ENCODE measurements around the gene LRRTM2. TPM values are rescaled to one million over a fixed set of nuclear protein-coding genes. Genes with fewer than 3 reads are reported as not detected.

The LRRTM2 gene
- total RNA-seq, 4 donors from 2014 or later, result 0.06 to 0.42 (median 0.12) TPM

DNA sequence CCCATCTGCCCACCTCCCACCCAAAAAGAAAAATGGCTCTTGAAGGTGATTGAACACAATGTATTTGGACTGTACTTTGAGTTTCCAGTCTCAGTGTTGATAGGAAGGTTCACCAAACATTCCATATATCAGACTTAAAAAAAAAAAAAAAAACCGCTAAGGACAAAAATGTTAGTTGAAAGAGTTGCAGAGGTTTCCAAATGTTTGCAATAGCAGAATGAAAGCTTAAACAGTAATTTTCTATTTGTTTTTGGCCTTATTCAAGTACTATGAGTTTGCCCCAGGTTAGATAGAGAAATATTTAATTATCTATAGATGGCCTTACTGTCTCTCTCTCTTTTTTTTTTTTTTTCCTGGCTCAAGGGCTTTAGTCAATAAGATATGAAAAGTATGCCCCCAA is 6.1 kb downstream of the LRRTM2 start:
- no peak for DNase-seq (ENCODE audit: extremely low spot score)
- no peaks in the 10 kb centered on the region for H3K9me3 ChIP-seq
- TF ChIP-seq, protein P1, sequence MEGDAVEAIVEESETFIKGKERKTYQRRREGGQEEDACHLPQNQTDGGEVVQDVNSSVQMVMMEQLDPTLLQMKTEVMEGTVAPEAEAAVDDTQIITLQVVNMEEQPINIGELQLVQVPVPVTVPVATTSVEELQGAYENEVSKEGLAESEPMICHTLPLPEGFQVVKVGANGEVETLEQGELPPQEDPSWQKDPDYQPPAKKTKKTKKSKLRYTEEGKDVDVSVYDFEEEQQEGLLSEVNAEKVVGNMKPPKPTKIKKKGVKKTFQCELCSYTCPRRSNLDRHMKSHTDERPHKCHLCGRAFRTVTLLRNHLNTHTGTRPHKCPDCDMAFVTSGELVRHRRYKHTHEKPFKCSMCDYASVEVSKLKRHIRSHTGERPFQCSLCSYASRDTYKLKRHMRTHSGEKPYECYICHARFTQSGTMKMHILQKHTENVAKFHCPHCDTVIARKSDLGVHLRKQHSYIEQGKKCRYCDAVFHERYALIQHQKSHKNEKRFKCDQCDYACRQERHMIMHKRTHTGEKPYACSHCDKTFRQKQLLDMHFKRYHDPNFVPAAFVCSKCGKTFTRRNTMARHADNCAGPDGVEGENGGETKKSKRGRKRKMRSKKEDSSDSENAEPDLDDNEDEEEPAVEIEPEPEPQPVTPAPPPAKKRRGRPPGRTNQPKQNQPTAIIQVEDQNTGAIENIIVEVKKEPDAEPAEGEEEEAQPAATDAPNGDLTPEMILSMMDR (IDR thresholded peaks at IDR 0.05), result no peak
- TF ChIP-seq EP300 (IDR thresholded peaks at IDR 0.05) (no peak), POLR2AphosphoS5 (IDR thresholded peaks at IDR 0.05) (no peak), POLR2A (IDR thresholded peaks at IDR 0.05; ENCODE audit: low read depth) (no peak)
- no peak overlapping the region for H3K4me3 ChIP-seq
- no peaks in the 10 kb centered on the region for H3K36me3 ChIP-seq
- no peaks in the 10 kb centered on the region for H3K27me3 ChIP-seq
- H3K4me1 ChIP-seq, result peaks cover 46 to 67% (median 60%) of the 10 kb centered on the region in 4 donors
- intact Hi-C loops (cut with DNase I), result no loop called here
- no peak overlapping the region for H3K27ac ChIP-seq (replicated peaks in 1 of 4)
- WGBS, result 83% methylated on average over 1 of the region's 1 CpG

DNA sequence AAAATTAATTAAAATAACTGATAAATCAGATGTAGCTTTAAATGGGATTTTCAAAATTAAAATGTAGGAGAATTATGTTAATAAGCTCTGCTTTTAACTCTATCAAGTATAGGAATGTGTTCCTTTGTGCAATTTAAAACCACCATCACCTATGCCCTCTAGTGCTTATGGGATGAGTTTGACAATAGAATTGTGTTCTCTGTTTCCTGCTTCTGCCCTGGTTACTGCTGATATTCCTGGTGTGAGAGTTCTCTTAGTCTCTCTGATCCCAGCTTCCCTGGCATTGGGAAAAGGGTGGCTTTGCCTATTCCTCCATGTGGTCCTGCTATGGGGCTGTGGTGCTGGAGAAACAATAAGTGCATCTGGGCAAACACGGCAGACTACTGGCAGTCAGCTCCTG is 8.1 kb downstream of the LRRTM2 start:
- Histone ChIP-seq H3K27me3 (no peaks in the 10 kb centered on the region), H3K36me3 (peaks cover 0 to 12% (median 9%) of the 10 kb centered on the region in 4 donors), H3K4me1 (peaks cover 31 to 48% (median 44%) of the 10 kb centered on the region in 4 donors), H3K9me3 (peaks cover 5 to 11% (median 8%) of the 10 kb centered on the region in 4 donors), H3K4me3 (no peak overlapping the region), H3K27ac (replicated peaks in 1 of 4) (no peak overlapping the region)
- 100% methylated on average over 1 of the region's 1 CpG for WGBS
- no peak for DNase-seq (ENCODE audit: extremely low spot score)
- TF ChIP-seq EP300 (IDR thresholded peaks at IDR 0.05), result no peak
- TF ChIP-seq POLR2AphosphoS5 (IDR thresholded peaks at IDR 0.05), result no peak
- no peak for TF ChIP-seq POLR2A (IDR thresholded peaks at IDR 0.05; ENCODE audit: low read depth)
- TF ChIP-seq, protein P1 (IDR thresholded peaks at IDR 0.05), result no peak
- intact Hi-C loops (cut with DNase I), result no loop called here

DNA sequence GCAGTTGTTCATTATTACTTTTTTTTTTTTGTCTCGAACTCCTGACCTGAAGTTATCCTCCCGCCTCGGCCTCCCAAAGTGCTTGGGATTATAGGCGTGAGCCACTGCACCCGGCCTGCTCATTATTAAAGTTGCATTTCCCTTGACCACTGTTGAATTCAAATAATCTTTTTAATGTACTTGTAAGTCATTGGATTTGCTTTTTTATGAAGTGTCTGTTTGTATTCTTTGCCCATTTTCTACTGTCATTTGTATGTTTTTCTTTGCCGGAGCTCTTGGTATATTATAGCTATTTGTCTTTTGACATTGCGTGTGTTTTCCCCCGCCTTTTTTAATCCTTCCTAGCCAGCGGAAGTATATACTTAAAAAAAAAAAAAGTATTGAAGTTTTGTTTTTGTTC is 22.0 kb downstream of the LRRTM2 start:
- H3K4me1 ChIP-seq, result peaks cover 28 to 62% (median 48%) of the 10 kb centered on the region in 4 donors
- intact Hi-C loops (cut with DNase I), result no loop called here
- 72% methylated on average over 9 of the region's 9 CpGs for WGBS
- TF ChIP-seq POLR2AphosphoS5 (IDR thresholded peaks at IDR 0.05), result no peak
- TF ChIP-seq, protein P1 (IDR thresholded peaks at IDR 0.05), result no peak
- TF ChIP-seq POLR2A (IDR thresholded peaks at IDR 0.05; ENCODE audit: low read depth), result no peak
- no peak for TF ChIP-seq EP300 (IDR thresholded peaks at IDR 0.05)
- H3K27me3 ChIP-seq, result no peaks in the 10 kb centered on the region
- no peak overlapping the region for H3K27ac ChIP-seq (replicated peaks in 1 of 4)
- DNase-seq (ENCODE audit: extremely low spot score), result no peak
- no peaks in the 10 kb centered on the region for H3K36me3 ChIP-seq
- H3K4me3 ChIP-seq, result no peak overlapping the region
- H3K9me3 ChIP-seq, result no peaks in the 10 kb centered on the region

DNA sequence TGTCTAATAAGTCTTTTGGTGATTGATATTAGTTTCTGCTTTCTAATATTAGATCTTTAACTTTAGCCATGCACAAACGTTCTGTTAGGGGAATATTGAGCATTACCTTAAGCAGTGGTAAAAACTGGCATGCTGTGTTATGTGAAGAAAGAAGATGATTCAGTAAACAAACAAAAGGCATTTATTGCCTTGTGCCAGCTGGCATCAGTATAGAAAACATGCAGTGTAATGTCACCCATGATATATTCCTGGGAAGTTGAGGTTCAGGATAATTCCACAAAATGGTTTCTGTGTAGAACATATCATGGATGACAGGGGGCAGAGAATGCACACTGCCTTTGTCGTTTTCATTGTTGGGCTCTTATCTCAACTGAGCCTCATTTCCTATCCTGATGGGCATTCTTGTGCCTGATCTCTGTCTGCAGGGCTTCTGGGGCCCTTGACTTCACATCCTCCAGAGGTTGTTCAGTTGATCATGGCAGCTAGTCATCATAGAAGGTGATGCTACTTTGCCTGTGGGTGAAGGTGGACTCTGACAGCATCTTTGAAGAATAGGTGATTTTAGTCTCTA is 24.2 kb downstream of the LRRTM2 start:
- Histone ChIP-seq H3K4me1 (peaks cover 32 to 74% (median 49%) of the 10 kb centered on the region in 4 donors), H3K27me3 (no peaks in the 10 kb centered on the region), H3K9me3 (no peaks in the 10 kb centered on the region), H3K4me3 (no peak overlapping the region), H3K36me3 (no peaks in the 10 kb centered on the region), H3K27ac (replicated peaks in 1 of 4) (no peak overlapping the region)
- 51% methylated on average over 2 of the region's 2 CpGs for WGBS
- DNase-seq (ENCODE audit: extremely low spot score), result no peak
- TF ChIP-seq POLR2A (IDR thresholded peaks at IDR 0.05; ENCODE audit: low read depth) (no peak), POLR2AphosphoS5 (IDR thresholded peaks at IDR 0.05) (no peak), EP300 (IDR thresholded peaks at IDR 0.05) (no peak)
- TF ChIP-seq, protein P1 (IDR thresholded peaks at IDR 0.05), result no peak
- intact Hi-C loops (cut with DNase I), result no loop called here

DNA sequence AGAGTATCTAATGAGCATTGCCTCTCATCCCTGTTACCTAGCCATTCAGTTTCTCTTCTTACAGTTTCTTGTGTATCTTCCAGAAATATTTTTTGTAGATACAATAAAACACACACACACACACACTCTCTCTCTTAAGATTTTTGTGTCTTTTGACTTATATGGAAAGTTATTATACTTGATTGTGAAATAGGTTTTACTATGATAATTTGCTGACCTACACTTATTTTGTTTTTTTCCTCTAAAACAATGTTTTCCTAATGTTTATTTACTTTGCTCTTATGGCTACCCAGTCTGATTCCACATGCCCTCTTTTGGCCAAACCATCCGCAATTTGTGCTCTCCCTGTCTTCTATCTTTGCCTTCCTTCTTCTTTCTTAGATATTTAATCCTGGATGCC is 25.3 kb downstream of the LRRTM2 start:
- intact Hi-C loops (cut with DNase I), result no loop called here
- Histone ChIP-seq H3K27ac (replicated peaks in 1 of 4) (no peak overlapping the region), H3K4me3 (no peak overlapping the region), H3K36me3 (no peaks in the 10 kb centered on the region), H3K27me3 (no peaks in the 10 kb centered on the region), H3K9me3 (no peaks in the 10 kb centered on the region), H3K4me1 (peaks cover 39 to 79% (median 60%) of the 10 kb centered on the region in 4 donors)
- 77% methylated on average over 1 of the region's 1 CpG for WGBS
- DNase-seq (ENCODE audit: extremely low spot score), result no peak
- TF ChIP-seq POLR2AphosphoS5 (IDR thresholded peaks at IDR 0.05) (no peak), POLR2A (IDR thresholded peaks at IDR 0.05; ENCODE audit: low read depth) (no peak), EP300 (IDR thresholded peaks at IDR 0.05) (no peak)
- TF ChIP-seq, protein P1 (IDR thresholded peaks at IDR 0.05), result no peak

Measured in esophagus muscularis mucosa (tissue), 4 donors.